GM19372 (cell line): ENCODE measurements around the gene ENTPD2.

Experiments used
- ATAC-seq: cut with Tn5 transposase; IDR thresholded peaks from one replicate; pipeline ENCODE4 v1.9.1; 2021; ENCODE audit warnings: mild to moderate bottlenecking, low read depth, moderate library complexity; ENCODE audit not compliant: unreplicated experiment

The ENTPD2 gene

DNA sequence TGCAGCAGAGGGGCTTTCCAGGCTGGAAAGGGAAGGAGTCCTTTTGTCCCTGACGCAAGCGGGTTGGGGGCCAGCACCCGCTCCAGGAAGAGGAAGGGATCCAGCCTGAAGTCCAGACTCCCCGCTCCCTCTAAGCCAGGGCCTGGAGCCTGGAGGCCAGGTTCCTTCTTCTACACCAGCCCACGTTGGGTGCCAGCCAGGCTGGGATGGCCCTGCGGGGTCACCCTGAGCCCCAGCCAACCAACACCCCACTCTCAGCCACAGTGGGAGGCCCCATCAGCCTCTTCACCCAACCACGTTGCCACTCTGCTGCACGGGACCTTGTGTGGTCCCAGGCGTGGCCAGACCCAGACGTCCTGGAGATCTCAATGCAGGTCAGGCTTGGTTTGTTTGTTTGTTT is 21.0 kb downstream of the ENTPD2 start:
- no peak for ATAC-seq

GRCh38 chr9:137031904-137032640 is 21.8 kb downstream of the ENTPD2 start, which contains the start of gene FUT7:
FUT7 (minus strand) TSS chr9:137032088; CDS start chr9:137031991, 97 bp downstream.
- no peak for ATAC-seq

- no peak for ATAC-seq
Measured at GRCh38 chr9:137030538-137031527, 23.0 kb downstream of the ENTPD2 start.

- ATAC-seq, result no peak
Measured at GRCh38 chr9:137030006-137030405, 23.9 kb downstream of the ENTPD2 start.

GRCh38 chr9:137029058-137029936 is 24.6 kb downstream of the ENTPD2 start:
- no peak for ATAC-seq

DNA sequence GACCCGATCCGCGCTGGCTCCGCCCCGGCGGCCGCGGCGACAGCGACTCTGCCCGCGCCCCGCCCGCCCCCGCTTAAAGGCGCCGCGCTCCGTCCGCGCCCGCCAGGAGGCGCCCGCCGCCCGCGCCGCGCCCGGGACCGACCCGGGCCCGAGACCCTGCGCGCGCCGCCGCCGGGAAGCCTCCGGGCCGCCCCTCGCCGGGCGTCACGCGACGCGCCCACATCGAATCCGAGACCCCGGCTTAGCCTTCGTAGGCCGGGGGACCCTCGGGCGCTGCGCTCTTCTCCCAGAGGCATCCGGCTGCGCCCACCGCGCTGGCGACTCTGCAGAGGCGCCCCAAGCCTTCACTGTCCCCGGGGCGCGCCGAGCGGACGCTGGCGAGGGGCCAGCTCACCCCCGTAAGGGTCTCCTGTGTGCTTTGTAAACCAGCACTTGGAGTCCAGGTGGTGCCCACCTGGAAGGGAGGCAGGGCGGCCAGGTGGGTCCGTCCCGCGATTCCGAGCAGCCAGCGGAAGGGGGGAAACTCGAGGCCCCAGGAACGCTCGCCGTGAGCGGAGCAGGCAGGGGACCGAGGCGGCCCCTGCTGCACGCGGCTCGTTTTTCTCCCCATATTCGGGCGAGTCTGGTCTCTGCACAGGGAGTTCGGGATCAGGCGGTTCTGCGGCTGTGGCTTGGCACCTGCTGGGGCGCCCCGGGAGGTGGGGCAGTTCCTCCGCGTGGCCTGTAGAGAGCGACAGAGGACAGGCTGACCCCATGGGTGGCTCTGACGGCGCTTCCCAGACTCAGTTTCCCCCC is 25.4 kb downstream of the ENTPD2 start:
- peak; percentile 62 for ATAC-seq

DNA sequence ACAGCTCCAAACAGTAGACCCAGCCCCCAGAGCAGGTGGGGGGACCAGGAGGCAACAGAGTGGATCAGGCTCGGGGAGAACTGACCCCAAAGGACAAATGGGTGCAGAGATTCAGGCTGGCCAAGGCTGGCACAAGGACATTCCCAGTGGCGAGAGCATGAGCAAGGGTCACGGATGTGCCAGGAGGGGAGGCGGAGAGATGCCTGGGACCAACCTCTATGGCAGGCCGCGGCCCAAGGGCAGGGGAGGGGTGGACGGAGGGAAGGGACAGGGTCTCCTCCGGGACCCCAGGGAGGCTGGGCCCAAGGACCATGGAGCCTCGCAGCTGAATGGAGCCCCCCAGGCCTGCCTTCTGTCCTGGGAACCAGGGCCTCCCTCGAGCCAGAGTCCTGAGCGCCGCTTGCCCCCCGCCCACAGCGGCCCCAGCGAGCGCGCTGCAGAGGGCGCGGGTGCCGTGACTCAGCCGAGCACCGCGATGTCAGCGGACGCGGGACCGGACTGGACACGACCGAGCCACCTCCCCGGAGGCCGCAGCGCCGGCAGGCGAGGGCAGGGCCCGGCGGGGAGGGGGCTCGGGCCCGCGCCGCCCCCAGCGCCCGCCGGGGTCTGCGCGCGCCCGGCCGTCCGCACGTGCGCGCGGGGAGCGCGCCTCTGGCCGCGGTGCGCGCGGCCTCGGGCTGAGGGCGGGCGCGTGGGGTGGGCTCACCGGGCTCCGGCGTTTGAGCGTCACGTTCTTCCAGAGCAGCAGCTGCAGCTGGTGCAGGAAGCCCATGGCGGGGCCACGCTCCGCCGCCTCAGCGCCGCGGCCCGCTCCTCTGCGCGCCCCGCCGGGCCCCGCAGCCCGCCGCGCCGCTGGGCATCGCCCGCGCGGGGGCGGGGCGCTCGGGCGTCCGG is 26.2 kb downstream of the ENTPD2 start, which contains the start of gene ABCA2:
TSS of gene ABCA2 (minus strand) at position 869 of the 894 bp plus-strand sequence. CDS start at position 772, 97 bp downstream.
- peak; percentile 3 for ATAC-seq

- ATAC-seq, result no peak
Measured at GRCh38 chr9:137026828-137027227, 27.0 kb downstream of the ENTPD2 start.

DNA sequence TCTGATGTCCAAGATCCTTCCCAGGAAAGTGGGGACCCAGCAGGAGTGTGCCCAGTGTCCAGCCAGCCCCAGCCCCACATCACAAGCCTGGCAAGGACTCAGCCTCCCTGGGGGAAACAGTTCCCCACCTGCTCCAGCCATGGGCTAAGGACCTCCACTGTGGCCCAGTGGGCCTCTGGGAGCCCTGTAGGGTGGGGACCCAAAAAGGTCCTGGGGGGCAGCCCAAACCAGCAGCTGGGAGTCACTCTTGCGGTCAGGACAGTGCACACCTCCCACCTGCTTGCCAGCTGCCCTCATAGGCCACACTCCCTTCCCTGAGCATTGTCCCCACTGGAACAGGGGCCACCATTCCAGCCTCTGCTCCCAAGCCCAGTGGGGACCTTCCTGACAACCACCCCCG is 27.5 kb downstream of the ENTPD2 start:
- ATAC-seq, result no peak

- no peak for ATAC-seq
Measured at GRCh38 chr9:137025517-137025966, 28.3 kb downstream of the ENTPD2 start.

DNA sequence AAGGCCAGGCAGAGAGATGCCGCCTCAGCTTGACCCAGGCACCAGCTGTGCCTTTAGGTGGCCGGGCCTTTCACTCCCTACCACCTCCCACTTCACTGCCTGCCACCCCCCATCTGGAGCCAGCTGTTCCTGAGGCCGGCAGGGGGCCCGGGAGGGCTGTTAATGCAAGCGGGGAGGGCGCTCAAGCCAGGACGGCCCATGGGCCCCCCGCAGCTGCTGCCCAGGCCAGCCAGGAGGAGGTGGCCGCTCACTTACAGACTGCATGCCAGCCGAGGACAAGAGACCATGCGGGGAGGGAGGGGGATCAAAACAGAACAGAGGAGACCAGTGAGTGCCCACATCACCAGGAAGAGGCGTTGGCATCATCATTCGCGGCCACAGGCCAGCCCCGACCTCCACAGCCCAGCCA is 30.3 kb downstream of the ENTPD2 start:
- no peak for ATAC-seq

DNA sequence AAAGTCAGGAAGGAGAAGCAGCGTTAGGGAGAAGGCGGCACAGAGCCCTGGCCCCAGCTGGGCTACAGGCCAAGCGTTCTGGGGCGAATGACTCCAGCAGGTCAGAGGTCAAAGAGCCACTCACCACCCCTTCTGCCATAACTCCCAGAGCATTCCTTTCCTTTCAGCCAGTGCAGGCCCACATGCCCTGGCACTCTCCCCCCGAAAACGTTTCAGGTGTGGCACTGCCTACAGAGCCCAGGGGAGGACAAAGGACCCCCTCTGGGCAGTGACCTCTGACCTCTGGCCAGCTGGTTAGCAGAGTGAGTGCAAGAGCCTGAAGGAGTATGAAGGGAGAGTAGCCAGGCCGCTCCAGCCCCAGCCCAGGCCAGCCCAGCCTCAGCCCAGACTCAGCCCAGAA is 30.7 kb downstream of the ENTPD2 start:
- no peak for ATAC-seq

- ATAC-seq, result no peak
Measured at GRCh38 chr9:137022662-137023008, 31.2 kb downstream of the ENTPD2 start.

GRCh38 chr9:137021979-137022661 is 31.7 kb downstream of the ENTPD2 start:
- ATAC-seq, result no peak

DNA sequence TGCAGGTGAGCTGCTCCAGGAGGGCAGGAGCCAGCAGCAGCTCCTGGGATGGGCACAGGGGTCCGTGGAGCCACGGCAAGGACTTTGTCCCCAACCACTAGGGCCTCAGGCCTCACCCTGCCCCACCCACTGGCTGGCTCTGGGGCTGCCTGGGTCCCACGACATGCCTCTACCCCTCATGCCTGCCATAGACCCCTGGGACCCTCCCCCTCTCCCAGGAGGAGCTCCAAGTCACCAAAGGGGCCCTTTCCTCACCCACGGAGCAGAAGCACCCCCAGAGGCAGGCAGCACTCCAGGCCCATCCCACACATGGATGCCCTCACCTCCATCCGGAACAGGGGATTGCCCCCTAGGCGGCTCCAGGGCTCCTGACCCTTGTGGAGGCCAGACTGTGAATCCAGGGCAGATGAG is 32.3 kb downstream of the ENTPD2 start:
- ATAC-seq, result no peak

GRCh38 chr9:137020771-137021567 is 32.9 kb downstream of the ENTPD2 start:
- ATAC-seq, result no peak
